HG03175 (cell line): ENCODE measurements around the gene LAMB3.

Experiments
- ATAC-seq: cut with Tn5 transposase; IDR thresholded peaks from one replicate; pipeline ENCODE4 v1.9.1; 2021; ENCODE audit warnings: mild to moderate bottlenecking, moderate library complexity; ENCODE audit not compliant: unreplicated experiment

The LAMB3 gene

GRCh38 chr1:209600541-209600940, 51.7 kb downstream of the LAMB3 start:
- no peak for ATAC-seq

- ATAC-seq: no peak
These were observed 54.0 kb downstream of the LAMB3 start for GRCh38 chr1:209598227-209598626.

DNA sequence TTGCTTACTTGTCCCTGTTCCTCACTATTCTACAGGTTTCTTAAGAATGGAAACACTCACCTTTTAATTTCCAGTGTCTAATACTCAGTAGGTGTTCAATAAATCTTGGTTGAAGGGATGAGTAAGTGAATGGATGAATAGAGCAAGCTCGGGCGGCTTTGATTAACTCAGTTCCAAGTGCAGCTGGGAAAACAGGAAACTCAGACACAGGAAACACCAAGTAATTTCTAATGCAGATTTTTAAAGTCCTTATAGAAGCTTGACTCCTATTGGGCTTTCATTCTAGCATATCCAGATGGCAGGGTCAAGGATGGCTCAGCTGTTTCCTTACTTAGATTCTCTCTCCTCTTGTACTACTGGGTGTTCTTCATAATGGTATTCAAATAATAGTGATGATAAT, 54.7 kb downstream of the LAMB3 start:
- no peak for ATAC-seq

DNA sequence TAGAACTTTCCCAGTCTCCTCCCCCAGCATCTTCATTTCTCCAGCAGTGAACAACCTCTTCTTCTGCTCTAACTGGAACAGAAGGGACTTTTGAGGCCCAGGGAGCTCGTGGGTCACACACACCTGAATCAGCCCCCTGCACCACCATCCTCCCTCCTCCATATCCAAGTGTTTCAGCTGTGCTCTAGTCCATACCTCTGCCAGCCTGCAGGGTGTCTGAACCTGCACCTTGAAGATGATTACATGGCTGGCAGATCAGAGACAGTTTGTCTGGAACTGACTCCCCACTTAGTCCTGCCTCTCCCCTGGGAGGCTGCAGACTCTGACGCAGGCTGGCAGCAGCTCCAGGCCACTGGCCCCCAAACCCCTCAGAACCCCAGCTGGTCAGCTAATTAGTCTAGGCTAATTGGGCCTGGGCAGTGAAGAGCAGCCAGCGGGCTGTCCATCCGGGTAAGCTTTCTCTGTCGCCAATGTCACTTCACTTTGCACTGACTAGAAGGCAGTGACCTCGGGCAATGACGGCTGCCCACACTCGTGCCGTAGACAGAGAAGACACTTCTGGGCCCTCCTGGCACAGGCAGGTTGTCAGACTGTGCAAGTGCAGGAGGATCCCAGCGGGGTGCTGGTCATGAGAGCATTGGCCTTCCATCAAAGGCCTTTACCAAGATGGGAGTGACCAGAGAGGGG, 56.5 kb downstream of the LAMB3 start:
- ATAC-seq: no peak

DNA sequence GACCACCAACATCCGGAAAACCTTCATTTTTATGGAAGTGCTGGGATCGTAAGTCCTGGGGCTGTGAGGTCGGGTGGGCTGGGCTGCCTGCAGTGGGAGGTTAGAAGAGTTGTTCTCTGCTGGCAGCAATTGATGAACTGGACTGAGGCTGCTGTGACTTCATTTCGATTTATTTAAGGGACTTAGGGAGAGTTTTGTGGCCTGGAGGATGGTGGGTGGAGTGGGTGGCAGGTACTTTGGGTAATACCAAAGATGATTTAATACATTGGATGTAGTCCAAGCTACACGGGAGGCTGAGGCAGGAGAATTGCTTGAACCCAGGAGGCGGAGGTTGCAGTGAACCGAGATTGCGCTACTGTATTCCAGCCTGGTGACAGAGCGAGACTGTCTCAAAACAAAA, 57.2 kb downstream of the LAMB3 start:
- ATAC-seq: no peak

DNA sequence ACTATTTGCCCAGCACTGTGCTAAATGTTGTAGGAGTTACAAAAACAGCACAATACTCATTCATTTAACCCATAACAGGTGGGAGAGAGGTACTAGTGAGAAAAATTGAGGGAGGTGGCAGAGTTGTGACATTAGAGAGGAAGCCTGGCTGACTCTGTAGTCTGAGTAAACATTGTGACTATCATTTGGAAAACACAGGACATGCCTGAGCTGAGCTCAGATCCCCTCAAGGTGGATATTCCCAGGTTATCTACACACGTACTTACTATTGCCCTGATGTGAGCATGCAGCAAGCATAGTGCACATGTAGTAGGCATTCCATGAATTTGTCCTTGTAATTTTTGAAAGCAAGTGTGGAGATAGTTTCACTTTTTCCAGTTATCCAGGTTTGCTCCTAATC, 57.8 kb downstream of the LAMB3 start:
- ATAC-seq: no peak

DNA sequence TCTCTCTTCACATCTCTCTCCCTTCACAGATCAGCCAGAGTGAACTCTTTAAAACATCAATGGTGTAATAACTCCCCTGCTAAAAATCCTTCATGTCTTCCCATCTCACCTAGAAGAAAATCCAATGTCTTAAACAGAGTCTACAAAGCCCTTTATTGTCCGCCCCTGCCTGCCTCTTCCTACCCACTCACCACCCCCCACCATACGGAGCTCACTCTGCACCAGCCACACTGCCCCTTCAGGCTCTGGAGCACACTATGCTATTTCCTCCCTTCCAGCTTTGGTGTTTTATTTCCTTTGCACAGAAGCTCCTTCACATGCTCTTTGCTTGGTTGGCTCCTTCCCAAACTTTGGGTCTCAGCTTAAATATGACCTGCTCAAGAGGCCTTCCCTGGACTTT, 58.5 kb downstream of the LAMB3 start:
- no peak for ATAC-seq

GRCh38 chr1:209590405-209590804, 61.8 kb downstream of the LAMB3 start:
- ATAC-seq: no peak

GRCh38 chr1:209589863-209590262, 62.4 kb downstream of the LAMB3 start:
- no peak for ATAC-seq

DNA sequence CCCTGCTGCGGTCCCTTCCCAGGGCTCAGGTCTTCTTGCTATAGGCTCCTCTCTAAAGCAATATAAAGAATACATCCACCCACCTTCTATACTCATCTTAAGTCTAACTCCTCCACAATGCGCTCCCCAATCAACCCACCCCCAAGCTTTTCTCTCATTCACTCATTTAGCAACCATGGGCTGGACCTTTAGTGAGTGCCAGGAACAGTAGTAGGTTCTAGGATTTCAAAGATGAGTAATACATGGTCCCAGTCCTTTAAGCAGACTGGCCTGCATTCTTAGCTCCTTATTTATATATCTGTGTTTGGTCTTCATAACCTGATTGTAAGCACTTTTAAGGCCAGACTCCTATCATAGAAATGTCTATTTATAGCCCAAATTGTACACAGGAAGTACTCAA, 62.8 kb downstream of the LAMB3 start:
- ATAC-seq: no peak

- no peak for ATAC-seq
These were observed 64.4 kb downstream of the LAMB3 start for GRCh38 chr1:209587789-209588188.

DNA sequence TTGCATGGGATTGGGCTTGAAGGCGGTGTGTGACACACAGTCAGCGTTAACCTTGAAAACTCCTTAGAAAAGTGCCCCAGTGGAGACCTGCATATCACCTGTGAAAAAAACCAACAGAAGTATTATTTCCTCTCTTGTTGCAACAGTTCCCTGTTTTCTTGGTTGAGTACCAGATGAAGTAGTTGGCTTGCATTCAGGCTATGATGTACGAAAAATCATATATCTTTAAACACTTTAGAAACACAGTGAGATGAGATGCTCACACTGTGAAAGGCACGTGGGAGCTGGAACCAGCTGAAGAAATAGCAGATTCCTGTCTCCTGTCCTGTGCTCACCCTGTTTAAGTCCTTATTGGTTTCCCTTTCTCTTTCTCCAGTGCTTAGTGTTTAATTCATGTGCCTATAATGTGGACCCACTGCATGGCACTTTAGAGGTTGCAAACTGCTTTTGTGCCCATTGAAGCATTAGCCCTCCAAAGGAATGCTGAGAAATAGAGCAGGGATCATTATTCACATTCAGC, 65.9 kb downstream of the LAMB3 start:
- ATAC-seq: no peak

DNA sequence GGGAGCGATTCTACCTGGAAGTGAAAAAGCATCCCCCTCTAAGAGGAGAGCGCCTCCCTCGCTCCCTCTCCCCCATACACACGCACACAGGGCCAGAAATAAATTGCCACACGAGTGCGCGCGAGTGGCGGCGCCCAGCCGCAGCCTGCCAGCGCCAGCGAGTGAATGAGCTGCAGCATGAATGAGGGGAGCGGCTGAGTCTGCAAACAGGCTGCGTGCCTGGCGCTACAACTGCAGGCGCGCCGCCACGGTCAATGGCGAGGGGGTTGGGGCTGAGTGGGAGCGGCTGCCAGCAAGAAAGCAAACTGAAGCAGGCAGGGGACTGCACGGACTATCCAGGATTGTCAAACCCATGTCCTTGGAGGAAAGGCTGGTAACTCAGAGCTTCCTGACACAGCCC, 66.6 kb downstream of the LAMB3 start:
- no peak for ATAC-seq

- ATAC-seq: no peak
These were observed 67.0 kb downstream of the LAMB3 start for GRCh38 chr1:209585197-209585596.

DNA sequence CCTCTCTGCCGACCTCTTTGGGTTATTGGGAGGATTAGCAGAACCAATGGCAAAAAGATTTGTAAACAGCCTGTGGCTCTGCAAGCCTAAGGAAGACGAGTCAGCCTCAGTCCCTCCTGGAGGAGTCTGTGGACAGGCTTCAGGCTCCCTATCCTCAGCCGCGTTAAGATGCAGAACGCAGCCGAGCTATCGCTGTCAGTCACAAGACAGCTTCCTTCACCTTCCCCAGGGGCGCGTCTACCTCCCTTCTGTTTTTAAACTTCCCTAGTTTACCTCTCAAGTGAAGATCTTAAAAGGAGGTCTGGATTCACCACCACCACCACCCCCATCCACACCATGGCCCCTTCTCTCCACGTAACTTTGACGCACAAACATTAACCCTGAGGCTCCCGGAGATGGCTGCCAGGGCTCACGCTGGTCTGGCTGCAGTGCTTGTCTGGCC, 68.0 kb downstream of the LAMB3 start:
- ATAC-seq: no peak

DNA sequence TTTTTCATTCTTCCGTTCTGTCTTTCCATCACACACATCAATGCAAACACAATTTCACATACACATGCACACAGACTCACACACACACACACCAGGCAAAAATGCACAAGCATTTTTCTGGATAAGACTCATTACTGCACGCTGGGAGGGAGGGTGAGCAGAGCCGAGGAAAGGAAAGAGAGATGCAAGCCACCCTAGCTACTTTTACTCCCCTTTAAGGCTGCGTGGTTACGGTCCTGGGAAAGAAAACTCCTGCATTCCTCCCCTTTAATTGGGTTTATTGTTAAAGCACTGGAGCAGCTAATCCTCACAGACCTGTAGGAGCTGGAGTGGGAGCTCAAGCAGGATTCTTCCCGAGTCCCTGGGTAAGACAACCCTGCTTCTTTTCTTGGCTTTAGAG, 68.8 kb downstream of the LAMB3 start, which contains the start of gene CAMK1G:
CAMK1G (plus strand) TSS at position 307 of the 400 bp plus-strand sequence. CDS start 11,270 bp downstream, outside the sequence.
- ATAC-seq: no peak

DNA sequence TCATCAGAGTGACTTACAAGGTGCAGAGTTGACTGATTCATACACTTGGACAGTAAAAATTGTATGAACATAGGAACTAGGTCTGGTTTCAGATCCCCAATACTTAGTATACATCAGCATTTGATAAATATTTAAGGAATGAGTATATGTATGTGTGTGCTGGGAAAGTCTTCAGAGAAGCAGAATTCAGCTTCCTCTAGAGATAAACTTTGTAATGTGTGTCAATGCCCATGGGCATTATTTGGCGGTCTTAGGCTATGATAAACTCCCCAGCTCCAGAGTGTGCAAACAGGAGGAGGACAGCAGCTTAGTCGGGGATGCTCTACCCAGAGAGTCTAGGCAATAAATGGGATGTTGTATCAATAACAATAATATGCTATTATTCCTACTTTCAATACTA, 71.6 kb downstream of the LAMB3 start:
- no peak for ATAC-seq

DNA sequence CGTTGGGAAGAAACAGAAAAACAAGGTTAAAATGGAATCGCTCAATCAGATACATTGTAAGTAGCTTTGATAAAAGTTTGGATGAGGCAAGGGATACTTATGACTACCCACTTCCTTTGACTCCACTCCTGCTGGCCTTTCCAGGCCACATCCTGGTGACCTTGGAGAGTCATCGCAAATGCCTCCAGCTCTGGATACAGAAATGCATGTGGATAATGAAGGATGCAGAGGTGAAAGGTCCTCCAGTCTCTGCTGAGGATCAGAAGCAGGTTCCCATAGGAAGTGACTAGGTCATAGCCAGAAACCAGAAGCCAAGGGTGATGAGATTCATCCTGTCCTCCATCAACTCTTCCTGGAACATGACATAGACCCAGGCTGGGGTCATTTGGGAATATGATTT, 74.9 kb downstream of the LAMB3 start:
- no peak for ATAC-seq

DNA sequence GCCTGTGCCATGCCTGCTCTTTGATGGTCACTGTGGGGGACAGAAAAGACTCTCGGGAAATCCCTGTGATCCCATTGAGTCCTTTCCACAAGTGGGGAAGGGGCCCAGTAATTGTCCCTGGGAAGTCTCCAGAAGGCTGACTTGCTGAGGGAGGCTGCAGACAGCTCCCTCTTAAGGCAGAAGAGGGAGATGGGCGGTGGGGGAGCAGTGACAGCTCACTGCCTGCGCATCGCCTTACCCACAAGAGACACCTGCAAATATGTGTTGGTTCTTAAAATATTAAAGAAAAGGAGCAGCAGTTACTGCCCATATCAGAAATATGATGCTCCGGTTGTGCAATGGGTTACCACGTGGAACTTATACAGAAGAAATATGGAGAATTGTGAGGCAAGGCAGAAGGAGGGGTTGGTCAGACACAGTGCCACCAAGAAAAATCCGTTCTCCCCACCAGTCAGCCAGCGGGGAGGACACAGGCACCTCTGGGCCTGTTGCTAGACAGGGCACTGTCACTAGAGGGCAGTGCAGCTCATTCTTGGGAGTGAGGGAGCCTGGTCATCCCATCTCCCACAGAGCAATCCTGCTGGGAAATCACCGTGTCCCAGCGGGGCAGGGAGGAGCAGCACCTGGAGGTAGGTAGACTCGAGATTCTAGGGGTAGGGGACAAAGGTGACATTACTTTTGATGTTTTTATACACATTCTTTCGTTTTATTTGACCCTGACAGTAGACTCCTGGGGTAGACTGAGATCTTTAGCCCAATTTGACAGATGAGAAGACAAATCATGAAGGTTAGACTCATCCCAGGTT, 75.6 kb downstream of the LAMB3 start:
- peak; percentile 77 for ATAC-seq

DNA sequence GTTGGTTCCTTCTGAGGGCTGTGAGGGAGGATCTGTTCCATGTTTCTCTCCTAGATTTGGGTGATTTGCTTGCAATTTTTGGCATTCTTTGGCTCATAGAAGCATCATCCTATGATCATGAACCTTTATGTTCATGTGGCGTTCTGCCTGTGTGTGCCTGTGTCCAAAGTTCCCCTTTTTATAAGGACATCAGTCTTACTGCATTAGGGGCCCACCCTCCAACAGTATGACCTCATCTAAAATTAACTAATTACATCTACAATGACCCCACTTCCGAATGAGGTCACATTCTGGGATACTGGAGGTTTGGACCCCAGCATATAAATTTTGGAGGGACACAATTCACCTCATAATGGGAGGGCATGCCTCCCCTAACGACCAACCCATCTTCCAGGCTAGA, 81.5 kb downstream of the LAMB3 start:
- no peak for ATAC-seq

- ATAC-seq: peak; percentile 38
These were observed 82.6 kb downstream of the LAMB3 start for GRCh38 chr1:209569455-209570207.
